IPS-11a (cell line): ENCODE measurements around the gene MEI1.

ENCODE experiments used
- H3K4me3 ChIP-seq: one replicate; pipeline ENCODE4 v1.5.1; 2013; ENCODE audit warnings: low read depth, low read length, control low read depth

Gene MEI1

GRCh38 chr22:41836551-41836950 lies 137.2 kb downstream of the MEI1 start:
- no peak overlapping the region for H3K4me3 ChIP-seq

- no peak overlapping the region for H3K4me3 ChIP-seq
Measured at GRCh38 chr22:41838842-41839618, 139.7 kb downstream of the MEI1 start.

- no peak overlapping the region for H3K4me3 ChIP-seq
Measured at GRCh38 chr22:41840216-41840615, 140.9 kb downstream of the MEI1 start.

GRCh38 chr22:41841085-41841712 lies 141.9 kb downstream of the MEI1 start:
- H3K4me3 ChIP-seq: no peak overlapping the region

GRCh38 chr22:41842996-41843970 lies 144.0 kb downstream of the MEI1 start:
- no peak overlapping the region for H3K4me3 ChIP-seq

- H3K4me3 ChIP-seq: no peak overlapping the region
Measured at GRCh38 chr22:41844036-41844435, 144.7 kb downstream of the MEI1 start.

GRCh38 chr22:41844513-41844912 lies 145.2 kb downstream of the MEI1 start:
- H3K4me3 ChIP-seq: no peak overlapping the region

GRCh38 chr22:41845380-41846267 lies 146.3 kb downstream of the MEI1 start:
- H3K4me3 ChIP-seq: no peak overlapping the region

GRCh38 chr22:41846268-41846987 lies 147.1 kb downstream of the MEI1 start:
- H3K4me3 ChIP-seq: no peak overlapping the region

GRCh38 chr22:41847300-41847699 lies 148.0 kb downstream of the MEI1 start:
- no peak overlapping the region for H3K4me3 ChIP-seq

- H3K4me3 ChIP-seq: no peak overlapping the region
Measured at GRCh38 chr22:41848468-41848867, 149.2 kb downstream of the MEI1 start.
